Measurements from ENCODE around the gene ANKRA2. TPM values are rescaled to one million over a fixed set of nuclear protein-coding genes. Genes with fewer than 3 reads are reported as not detected.

ANKRA2 gene
- total and polyA plus RNA-seq, 2 of the 4 experiments (the other 2 are of a cell fraction), result 10.8 to 12.5 TPM

DNA sequence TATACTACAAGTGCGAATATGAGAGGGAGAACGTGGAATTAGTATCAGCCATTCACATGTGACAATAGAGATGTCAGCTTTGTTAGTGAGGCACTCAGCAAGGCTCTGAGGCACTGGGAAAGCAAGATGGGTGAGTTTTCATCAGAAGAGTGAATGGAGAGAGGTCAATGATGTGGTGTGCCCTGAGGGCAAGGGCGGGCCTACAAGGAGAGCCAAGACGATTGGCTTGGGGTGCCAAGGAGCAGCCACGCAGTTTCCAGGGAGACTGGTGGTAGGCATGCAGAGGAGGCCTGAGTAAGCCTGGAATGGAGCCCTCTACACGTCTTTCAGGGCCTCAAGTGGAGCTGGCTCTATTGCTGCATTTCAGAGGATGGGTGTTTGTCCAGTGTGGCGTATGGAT lies 42.5 kb downstream of the ANKRA2 start:
- Histone ChIP-seq H4K8ac (ENCODE audit: low read depth in 2 of 2, low read length in 2 of 2) (no peak overlapping the region), H3K14ac (replicated peaks; ENCODE audit: low read depth, low read length) (no peak overlapping the region), H3K36me3 (ENCODE audit: control insufficient read depth, insufficient read depth, low read length) (no peaks in the 10 kb centered on the region), H3K79me1 (ENCODE audit: low read depth in 1 of 2, low read length in 2 of 2) (no peaks in the 10 kb centered on the region), H2AFZ (replicated peaks; ENCODE audit: low read length, poor library complexity) (no peak overlapping the region), H4K20me1 (ENCODE audit: insufficient read depth, low read length) (no peaks in the 10 kb centered on the region), H2BK5ac (ENCODE audit: low read depth, low read length, poor library complexity, severe bottlenecking) (no peak overlapping the region), H2BK15ac (ENCODE audit: low read depth, low read length) (no peak overlapping the region; the same call in 2 of the 3 replicates), H3K18ac (ENCODE audit: low read depth, low read length) (no peak overlapping the region), H3K4me1 (ENCODE audit: control insufficient read depth, insufficient read depth, low read length) (peaks cover 14% of the 10 kb centered on the region), H3K4ac (ENCODE audit: low read depth, low read length) (peak overlapping the region; percentile 19; the same call in 1 of the 2 replicates), H3K27me3 (ENCODE audit: control insufficient read depth, insufficient read depth, low read length) (no peaks in the 10 kb centered on the region), H3K23ac (ENCODE audit: low read depth, low read length) (no peak overlapping the region), H3K9ac (ENCODE audit: low read depth, low read length) (no peak overlapping the region), H3K9me1 (ENCODE audit: insufficient read depth, low read length) (peaks cover 7% of the 10 kb centered on the region; the same call in 1 of the 2 replicates), H2BK20ac (ENCODE audit: low read depth, low read length) (no peak overlapping the region), H3K4me3 (ENCODE audit: insufficient read depth, low read depth, low read length) (no peak overlapping the region), H2AK5ac (ENCODE audit: low read depth, low read length) (peak overlapping the region; percentile 44; the same call in 1 of the 2 replicates), H3K9me3 (ENCODE audit: control insufficient read depth, insufficient read depth, low read length) (no peaks in the 10 kb centered on the region), H3K27ac (ENCODE audit: insufficient read depth, low read length) (no peak overlapping the region), H2AK9ac (replicated peaks; ENCODE audit: low read depth, low read length, poor library complexity) (no peak overlapping the region), H4K5ac (ENCODE audit: low read depth, low read length) (no peak overlapping the region), H4K91ac (ENCODE audit: insufficient read depth, low read depth, low read length) (no peak overlapping the region), H2BK120ac (ENCODE audit: low read depth, low read length) (no peak overlapping the region), H3K56ac (ENCODE audit: extremely low read depth, insufficient read depth, low read length) (no peak overlapping the region), H3K4me2 (ENCODE audit: low read depth, low read length) (no peak overlapping the region)
- ATAC-seq (ENCODE audit: low read depth), result no peak
- POLR2A ChIA-PET (ENCODE audit: unreplicated experiment), result no interaction called here
- in situ Hi-C loops (cut with MboI; ENCODE audit: low sequenced_read_pairs) (no loop called here), dilution Hi-C loops (cut with HindIII; ENCODE audit: low sequenced_read_pairs, unreplicated experiment) (no loop called here), intact Hi-C loops (cut with micrococcal nuclease) (no loop called here)
- TF ChIP-seq, protein P1, sequence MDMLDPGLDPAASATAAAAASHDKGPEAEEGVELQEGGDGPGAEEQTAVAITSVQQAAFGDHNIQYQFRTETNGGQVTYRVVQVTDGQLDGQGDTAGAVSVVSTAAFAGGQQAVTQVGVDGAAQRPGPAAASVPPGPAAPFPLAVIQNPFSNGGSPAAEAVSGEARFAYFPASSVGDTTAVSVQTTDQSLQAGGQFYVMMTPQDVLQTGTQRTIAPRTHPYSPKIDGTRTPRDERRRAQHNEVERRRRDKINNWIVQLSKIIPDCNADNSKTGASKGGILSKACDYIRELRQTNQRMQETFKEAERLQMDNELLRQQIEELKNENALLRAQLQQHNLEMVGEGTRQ (IDR thresholded peaks at IDR 0.05; ENCODE audit: low read depth, low read length), result no peak
- TF ChIP-seq RCOR1 (IDR thresholded peaks at IDR 0.05; ENCODE audit: insufficient replicate concordance, low read length), result no peak
- no TSS peak for BruUV-seq (replicated peaks)
- CTCF ChIA-PET, result interaction anchor here (0.6 kb wide), 1 partner anchor 566 kb away, joined by 3 read pairs; no protein-coding TSS in a partner anchor
- 85% methylated on average over 6 of the region's 7 CpGs; no CpG with 5 or more reads in 1 of the 2 experiments for WGBS, 2 experiments (ENCODE audit: extremely low coverage in 2 of 2, insufficient read length in 1 of 2)
- DNase-seq, result no peak
